CD4-positive, alpha-beta T cell treated with Interleukin-6 at 100 ng/mL for 8 hours (primary cell): Measurements from ENCODE around the gene ASS1.

ENCODE experiments used
- DNase-seq: peaks from one replicate; pipeline ENCODE4 v3.0.0-alpha.2; 2020; ENCODE audit warnings: mixed read lengths, low spot score

ASS1 gene

GRCh38 chr9:130498298-130498917 is 53.6 kb downstream of the ASS1 start:
- DNase-seq: no peak

GRCh38 chr9:130498918-130499698 is 54.3 kb downstream of the ASS1 start:
- DNase-seq: no peak

- DNase-seq: no peak
Observed at GRCh38 chr9:130499804-130500263, 55.1 kb downstream of the ASS1 start.

- no peak for DNase-seq
Observed at GRCh38 chr9:130500340-130501180, 55.8 kb downstream of the ASS1 start.

GRCh38 chr9:130501639-130502038 is 56.9 kb downstream of the ASS1 start:
- DNase-seq: no peak

GRCh38 chr9:130508218-130508617 is 63.5 kb downstream of the ASS1 start:
- no peak for DNase-seq

- no peak for DNase-seq
Observed at GRCh38 chr9:130512199-130512598, 67.4 kb downstream of the ASS1 start.

- no peak for DNase-seq
Observed at GRCh38 chr9:130513078-130513477, 68.3 kb downstream of the ASS1 start.

- no peak for DNase-seq
Observed at GRCh38 chr9:130518233-130518632, 73.5 kb downstream of the ASS1 start.

GRCh38 chr9:130518943-130519799 is 74.4 kb downstream of the ASS1 start:
- no peak for DNase-seq

GRCh38 chr9:130519927-130520326 is 75.2 kb downstream of the ASS1 start:
- no peak for DNase-seq

GRCh38 chr9:130521715-130522114 is 77.0 kb downstream of the ASS1 start:
- no peak for DNase-seq

GRCh38 chr9:130522233-130522808 is 77.6 kb downstream of the ASS1 start:
- no peak for DNase-seq

GRCh38 chr9:130523921-130524320 is 79.2 kb downstream of the ASS1 start:
- DNase-seq: no peak

- DNase-seq: no peak
Observed at GRCh38 chr9:130526193-130526853, 81.6 kb downstream of the ASS1 start.

GRCh38 chr9:130526854-130527650 is 82.3 kb downstream of the ASS1 start:
- no peak for DNase-seq

GRCh38 chr9:130527651-130528310 is 83.0 kb downstream of the ASS1 start:
- DNase-seq: no peak

GRCh38 chr9:130528674-130529073 is 83.9 kb downstream of the ASS1 start:
- no peak for DNase-seq

- no peak for DNase-seq
Observed at GRCh38 chr9:130530938-130531337, 86.2 kb downstream of the ASS1 start.
